CD14-positive monocyte (primary cell): ENCODE measurements around the gene SBSN. TPM values are rescaled to one million over a fixed set of nuclear protein-coding genes. Genes with fewer than 3 reads are reported as not detected.
"Not testable (repeated sequence)": the region's sequence is repeated elsewhere in the genome, so short reads cannot be mapped to it uniquely, and the experiment has no call there.

Experiments
- DNase-seq, 3 donors: peaks; one replicate each; pipeline ENCODE4 v3.0.0-alpha.2; 2011 to 2022
- H2AFZ ChIP-seq: 2 replicates; pipeline ENCODE4 v1.6.0; 2012; ENCODE audit warnings: mild to moderate bottlenecking, low read depth, low read length, inconsistent platforms; ENCODE audit not compliant: insufficient read depth, poor library complexity, severe bottlenecking
- H3K27ac ChIP-seq, 2 donors: 1 replicate in 1 of 2; 2 replicates in 1 of 2; pipeline ENCODE4 v1.5.1; 2012 to 2013; ENCODE audit warnings: low read length in 2 of 2, control low read depth in 1 of 2, inconsistent platforms in 1 of 2, low read depth in 1 of 2, mild to moderate bottlenecking in 1 of 2
- H3K27me3 ChIP-seq, 2 donors: one replicate each; pipeline versions ENCODE4 v1.6.0 to v1.6.1; 2011 to 2013; ENCODE audit warnings: low read length in 2 of 2; ENCODE audit not compliant: control insufficient read depth in 2 of 2, insufficient read depth in 2 of 2
- H3K36me3 ChIP-seq, 2 donors: replicated peaks in 1 of 2; 1 replicate in 1 of 2; 2 replicates in 1 of 2; pipeline versions ENCODE4 v1.5.1 to v1.6.1; 2012 to 2013; ENCODE audit warnings: low read length in 2 of 2, control low read depth in 1 of 2, inconsistent platforms in 1 of 2, mild to moderate bottlenecking in 1 of 2; ENCODE audit not compliant: insufficient read depth in 2 of 2, control insufficient read depth in 1 of 2
- H3K4me1 ChIP-seq, 2 donors: 1 replicate in 1 of 2; 2 replicates in 1 of 2; pipeline versions ENCODE4 v1.5.1 to v1.6.1; 2012 to 2013; ENCODE audit warnings: low read length in 2 of 2, control low read depth in 1 of 2, inconsistent platforms in 1 of 2, mild to moderate bottlenecking in 1 of 2, moderate library complexity in 1 of 2; ENCODE audit not compliant: insufficient read depth in 2 of 2, control insufficient read depth in 1 of 2
- H3K4me2 ChIP-seq: replicated peaks from 2 replicates; pipeline ENCODE3; 2012; ENCODE audit warnings: low read length, moderate library complexity, mild to moderate bottlenecking; ENCODE audit not compliant: poor library complexity, severe bottlenecking; ENCODE audit errors: extremely low read depth
- H3K4me3 ChIP-seq, 3 experiments: fragments of 200-600 bp in 1 of 3; sonication (generic) in 1 of 3; replicated peaks in 1 of 3; 1 replicate in 2 of 3; 2 replicates in 1 of 3; pipeline ENCODE4 v1.5.1; 2011 to 2013; ENCODE audit warnings: low read length in 3 of 3, mild to moderate bottlenecking in 3 of 3, control low read depth in 2 of 3, low read depth in 2 of 3, inconsistent platforms in 1 of 3, moderate library complexity in 1 of 3
- H3K79me2 ChIP-seq: 2 replicates; pipeline ENCODE4 v1.6.0; 2012; ENCODE audit warnings: mild to moderate bottlenecking, control low read depth, inconsistent platforms, low read length, moderate library complexity; ENCODE audit not compliant: insufficient read depth
- H3K9ac ChIP-seq: 2 replicates; pipeline ENCODE4 v1.6.0; 2017; ENCODE audit warnings: low read length, mild to moderate bottlenecking; ENCODE audit not compliant: insufficient read depth, poor library complexity, severe bottlenecking
- H3K9me3 ChIP-seq, 2 donors: replicated peaks in 1 of 2; 1 replicate in 1 of 2; 2 replicates in 1 of 2; pipeline versions ENCODE4 v1.5.1 to v1.6.1; 2012 to 2013; ENCODE audit warnings: low read length in 2 of 2, control low read depth in 1 of 2; ENCODE audit not compliant: control insufficient read depth in 1 of 2, insufficient read depth in 1 of 2
- H4K20me1 ChIP-seq: 2 replicates; pipeline ENCODE4 v1.6.0; 2012; ENCODE audit warnings: mild to moderate bottlenecking, low read length, control low read depth, moderate library complexity; ENCODE audit not compliant: insufficient read depth
- H3K27ac Mint-ChIP-seq, 7 donors: one replicate each; pipeline ENCODE4 v1.8.0; 2020; ENCODE audit warnings: mild to moderate bottlenecking in 7 of 7, mixed read lengths in 7 of 7, moderate library complexity in 6 of 7, inconsistent platforms in 2 of 7
- H3K27me3 Mint-ChIP-seq, 3 donors: one replicate each; pipeline ENCODE4 v1.8.0; 2021 to 2022; ENCODE audit warnings: low read depth in 3 of 3, mild to moderate bottlenecking in 3 of 3, mixed read lengths in 3 of 3, moderate library complexity in 3 of 3, inconsistent platforms in 1 of 3
- H3K36me3 Mint-ChIP-seq, 2 donors: one replicate each; pipeline ENCODE4 v1.8.0; 2020; ENCODE audit warnings: mixed read lengths in 2 of 2, inconsistent platforms in 1 of 2, mild to moderate bottlenecking in 1 of 2
- H3K4me1 Mint-ChIP-seq: one replicate; pipeline ENCODE4 v1.8.0; 2020; ENCODE audit warnings: mild to moderate bottlenecking, mixed read lengths
- H3K4me3 Mint-ChIP-seq, 2 donors: one replicate each; pipeline ENCODE4 v1.8.0; 2020; ENCODE audit warnings: mild to moderate bottlenecking in 2 of 2, mixed read lengths in 2 of 2, moderate library complexity in 1 of 2
- H3K9me3 Mint-ChIP-seq, 7 donors: one replicate each; pipeline ENCODE4 v1.8.0; 2020 to 2022; ENCODE audit warnings: mixed read lengths in 7 of 7, mild to moderate bottlenecking in 6 of 7, moderate library complexity in 6 of 7, inconsistent platforms in 2 of 7
- WGBS: methylation state at CpG from one replicate; pipeline ENCODE4 v1.1.5; 2013; ENCODE audit warnings: missing lambda C conversion rate; ENCODE audit not compliant: insufficient coverage; 5-methylcytosine and 5-hydroxymethylcytosine counted together
- intact Hi-C, 2 donors: fragments of 100-400 bp; cut with micrococcal nuclease; formaldehyde crosslinking; loops; one replicate each; pipeline versions ENCODE4 v1.15.0 to v1.15.1; 2023
- polyA plus RNA-seq, 3 donors: library from polyadenylated mRNA; depleted of rRNA in 1 of 3; unstranded in 2 of 3; stranded (reverse) in 1 of 3; fragments of 300-500 nt in 2 of 3; fragments of >200 nt in 1 of 3; fragmentation: Illumina TruSeq in 2 of 3; gene quantifications; 1 replicate in 2 of 3; 2 replicates in 1 of 3; pipeline ENCODE4 v1.2.3, GENCODE V29; 2012 to 2021
- TF ChIP-seq, protein P1 (sequence below): fragments of 200-600 bp; IDR thresholded peaks from one replicate; pipeline ENCODE4 v1.8.0; 2022; ENCODE audit warnings: antibody characterized with exemption, mild to moderate bottlenecking

The SBSN gene
- polyA plus RNA-seq, 3 donors, result not detected

DNA sequence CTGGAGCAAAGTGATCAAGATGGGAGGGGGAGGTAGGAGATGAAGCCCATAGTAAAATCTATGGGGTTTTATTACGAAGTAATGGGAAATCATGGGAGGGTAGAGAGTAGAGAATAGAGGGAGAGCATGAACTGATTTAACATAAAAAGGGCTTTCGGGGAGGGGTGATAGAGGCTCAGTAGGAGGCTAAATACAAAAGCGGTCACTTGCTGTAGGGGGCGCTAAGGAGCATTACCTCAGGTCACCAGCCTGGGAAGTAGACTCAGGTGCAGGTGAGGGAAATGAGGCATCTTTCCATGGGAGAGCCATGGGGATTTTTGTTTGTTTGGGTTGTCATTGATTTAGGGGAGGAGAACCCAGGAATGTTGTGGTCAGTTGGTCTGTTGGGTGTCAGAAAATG, 52.0 kb downstream of the SBSN start:
- Histone ChIP-seq H3K4me3 (no peak overlapping the region), H3K79me2 (no peaks in the 10 kb centered on the region), H3K4me1 (no peaks in the 10 kb centered on the region), H3K4me2 (no peak overlapping the region), H2AFZ (no peak overlapping the region), H3K36me3 (no peaks in the 10 kb centered on the region), H3K9me3 (no peaks in the 10 kb centered on the region), H3K27ac (no peak overlapping the region), H3K9ac (no peak overlapping the region), H3K27me3 (no peaks in the 10 kb centered on the region), H4K20me1 (no peaks in the 10 kb centered on the region)
- Mint-ChIP-seq H3K27ac (no peak overlapping the region), H3K4me3 (no peak overlapping the region), H3K27me3 (peaks cover 0 to 5% (median 0%) of the 10 kb centered on the region in 3 donors), H3K36me3 (no peaks in the 10 kb centered on the region), H3K4me1 (no peaks in the 10 kb centered on the region), H3K9me3 (no peaks in the 10 kb centered on the region)
- WGBS, result 66% methylated on average over 4 of the region's 4 CpGs
- no peak for DNase-seq
- TF ChIP-seq, protein P1, sequence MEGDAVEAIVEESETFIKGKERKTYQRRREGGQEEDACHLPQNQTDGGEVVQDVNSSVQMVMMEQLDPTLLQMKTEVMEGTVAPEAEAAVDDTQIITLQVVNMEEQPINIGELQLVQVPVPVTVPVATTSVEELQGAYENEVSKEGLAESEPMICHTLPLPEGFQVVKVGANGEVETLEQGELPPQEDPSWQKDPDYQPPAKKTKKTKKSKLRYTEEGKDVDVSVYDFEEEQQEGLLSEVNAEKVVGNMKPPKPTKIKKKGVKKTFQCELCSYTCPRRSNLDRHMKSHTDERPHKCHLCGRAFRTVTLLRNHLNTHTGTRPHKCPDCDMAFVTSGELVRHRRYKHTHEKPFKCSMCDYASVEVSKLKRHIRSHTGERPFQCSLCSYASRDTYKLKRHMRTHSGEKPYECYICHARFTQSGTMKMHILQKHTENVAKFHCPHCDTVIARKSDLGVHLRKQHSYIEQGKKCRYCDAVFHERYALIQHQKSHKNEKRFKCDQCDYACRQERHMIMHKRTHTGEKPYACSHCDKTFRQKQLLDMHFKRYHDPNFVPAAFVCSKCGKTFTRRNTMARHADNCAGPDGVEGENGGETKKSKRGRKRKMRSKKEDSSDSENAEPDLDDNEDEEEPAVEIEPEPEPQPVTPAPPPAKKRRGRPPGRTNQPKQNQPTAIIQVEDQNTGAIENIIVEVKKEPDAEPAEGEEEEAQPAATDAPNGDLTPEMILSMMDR, result peak; percentile 43
- intact Hi-C loops, result no loop called here

DNA sequence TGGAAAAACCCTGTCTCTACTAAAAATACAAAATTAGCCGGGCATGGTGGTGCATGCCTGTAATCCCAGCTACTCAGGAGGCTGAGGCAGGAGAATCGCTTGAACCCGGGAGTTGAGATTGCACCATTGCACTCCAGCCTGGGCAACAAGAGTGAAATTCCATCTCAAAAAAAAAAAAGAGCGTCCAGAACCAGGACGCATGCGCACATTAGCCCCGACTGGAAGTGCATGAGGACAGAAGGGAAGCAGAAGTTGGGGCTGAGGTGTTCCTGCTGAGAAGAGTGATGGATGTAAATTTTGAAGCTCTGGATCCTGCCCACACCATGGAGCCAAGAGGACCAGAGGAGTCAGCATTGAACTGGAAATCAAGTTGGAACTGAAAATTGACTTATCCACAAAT, 53.5 kb downstream of the SBSN start:
- not testable (repeated sequence) for H3K4me2 ChIP-seq, H3K4me1 Mint-ChIP-seq, H3K36me3 Mint-ChIP-seq, DNase-seq, H3K9ac ChIP-seq, H3K4me3 ChIP-seq, H4K20me1 ChIP-seq, H2AFZ ChIP-seq, H3K27me3 Mint-ChIP-seq, H3K9me3 Mint-ChIP-seq, H3K27ac Mint-ChIP-seq, H3K79me2 ChIP-seq, H3K27me3 ChIP-seq, H3K27ac ChIP-seq, H3K4me1 ChIP-seq, H3K4me3 Mint-ChIP-seq, H3K36me3 ChIP-seq, H3K9me3 ChIP-seq
- intact Hi-C loops, result loop anchor here (5.0 kb wide), 2 partner anchors 57 to 202 kb away; no protein-coding TSS in a partner anchor
- WGBS, result 91% methylated on average over 6 of the region's 7 CpGs
